GM12892 (cell line): Measurements from ENCODE around the gene DYNC1I1.

ENCODE experiments used
- POLR2A ChIP-seq: IDR thresholded peaks from 2 replicates; pipeline ENCODE4 v1.6.1; 2011; ENCODE audit warnings: low read depth, low read length, control low read depth
- POLR2AphosphoS5 ChIP-seq: IDR thresholded peaks from 2 replicates; pipeline ENCODE4 v1.6.1; 2011; ENCODE audit warnings: low read depth, low read length, control low read depth
- TAF1 ChIP-seq: IDR thresholded peaks from 2 replicates; pipeline ENCODE4 v1.6.1; 2011; ENCODE audit warnings: low read depth, mild to moderate bottlenecking, control low read depth, low read length, borderline replicate concordance

GRCh38 chr7:95859429-95859828 is 87.1 kb downstream of the DYNC1I1 start:
- no peak for TF ChIP-seq POLR2A
- no peak for TF ChIP-seq TAF1
- no peak for TF ChIP-seq POLR2AphosphoS5
